ENCODE results near the gene TMPRSS13.

DNA sequence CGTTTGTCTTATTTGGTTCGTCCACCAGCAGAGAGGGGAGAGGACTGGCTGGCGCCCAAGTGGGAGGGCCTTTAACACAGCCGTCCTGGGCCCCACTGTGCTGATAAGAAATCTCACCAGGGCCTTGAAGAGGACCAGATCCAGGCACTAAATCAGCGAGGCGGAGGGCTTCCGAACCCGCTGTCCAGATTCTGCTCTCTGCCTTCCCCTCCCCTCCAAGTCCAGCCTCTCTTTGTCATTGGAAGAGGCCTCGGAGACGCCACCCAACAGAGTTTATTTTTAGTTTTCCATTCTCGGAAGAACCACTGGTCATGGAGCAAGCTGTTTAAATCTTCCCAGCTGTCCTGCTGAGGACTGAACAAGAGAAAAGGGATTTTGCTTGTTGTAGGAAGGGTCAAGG is 43.4 kb downstream of the TMPRSS13 start:
- TF ChIP-seq, protein P1, sequence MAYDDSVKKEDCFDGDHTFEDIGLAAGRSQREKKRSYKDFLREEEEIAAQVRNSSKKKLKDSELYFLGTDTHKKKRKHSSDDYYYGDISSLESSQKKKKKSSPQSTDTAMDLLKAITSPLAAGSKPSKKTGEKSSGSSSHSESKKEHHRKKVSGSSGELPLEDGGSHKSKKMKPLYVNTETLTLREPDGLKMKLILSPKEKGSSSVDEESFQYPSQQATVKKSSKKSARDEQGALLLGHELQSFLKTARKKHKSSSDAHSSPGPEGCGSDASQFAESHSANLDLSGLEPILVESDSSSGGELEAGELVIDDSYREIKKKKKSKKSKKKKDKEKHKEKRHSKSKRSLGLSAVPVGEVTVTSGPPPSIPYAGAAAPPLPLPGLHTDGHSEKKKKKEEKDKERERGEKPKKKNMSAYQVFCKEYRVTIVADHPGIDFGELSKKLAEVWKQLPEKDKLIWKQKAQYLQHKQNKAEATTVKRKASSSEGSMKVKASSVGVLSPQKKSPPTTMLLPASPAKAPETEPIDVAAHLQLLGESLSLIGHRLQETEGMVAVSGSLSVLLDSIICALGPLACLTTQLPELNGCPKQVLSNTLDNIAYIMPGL (CRISPR knock-in tag; IDR thresholded peaks at IDR 0.05; ENCODE audit: borderline replicate concordance), result no peak
- TF ChIP-seq, protein P2, sequence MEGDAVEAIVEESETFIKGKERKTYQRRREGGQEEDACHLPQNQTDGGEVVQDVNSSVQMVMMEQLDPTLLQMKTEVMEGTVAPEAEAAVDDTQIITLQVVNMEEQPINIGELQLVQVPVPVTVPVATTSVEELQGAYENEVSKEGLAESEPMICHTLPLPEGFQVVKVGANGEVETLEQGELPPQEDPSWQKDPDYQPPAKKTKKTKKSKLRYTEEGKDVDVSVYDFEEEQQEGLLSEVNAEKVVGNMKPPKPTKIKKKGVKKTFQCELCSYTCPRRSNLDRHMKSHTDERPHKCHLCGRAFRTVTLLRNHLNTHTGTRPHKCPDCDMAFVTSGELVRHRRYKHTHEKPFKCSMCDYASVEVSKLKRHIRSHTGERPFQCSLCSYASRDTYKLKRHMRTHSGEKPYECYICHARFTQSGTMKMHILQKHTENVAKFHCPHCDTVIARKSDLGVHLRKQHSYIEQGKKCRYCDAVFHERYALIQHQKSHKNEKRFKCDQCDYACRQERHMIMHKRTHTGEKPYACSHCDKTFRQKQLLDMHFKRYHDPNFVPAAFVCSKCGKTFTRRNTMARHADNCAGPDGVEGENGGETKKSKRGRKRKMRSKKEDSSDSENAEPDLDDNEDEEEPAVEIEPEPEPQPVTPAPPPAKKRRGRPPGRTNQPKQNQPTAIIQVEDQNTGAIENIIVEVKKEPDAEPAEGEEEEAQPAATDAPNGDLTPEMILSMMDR (IDR thresholded peaks at IDR 0.05), result no peak

Data from A549 (cell line).